Hepatocyte (in vitro differentiated cells): ENCODE measurements around the gene MC1R. TPM values are rescaled to one million over a fixed set of nuclear protein-coding genes. Genes with fewer than 3 reads are reported as not detected.

Experiments used
- DNase-seq: peaks from one replicate; pipeline ENCODE4 v3.0.0-alpha.2; 2016; ENCODE audit warnings: low spot score
- H2AFZ ChIP-seq: fragments of 200-600 bp; sonication (generic); 2 replicates; pipeline ENCODE4 v1.6.0; 2016; ENCODE audit warnings: antibody characterized with exemption, mild to moderate bottlenecking
- H3K27ac ChIP-seq: fragments of 200-600 bp; sonication (generic); 2 replicates; pipeline ENCODE4 v1.5.1; 2016; ENCODE audit warnings: mild to moderate bottlenecking
- H3K27me3 ChIP-seq: fragments of 200-600 bp; sonication (generic); 2 replicates; pipeline ENCODE4 v1.6.1; 2016
- H3K36me3 ChIP-seq: fragments of 200-600 bp; sonication (generic); replicated peaks from 2 replicates; pipeline ENCODE4 v1.5.1; 2016; ENCODE audit warnings: low read depth; ENCODE audit not compliant: insufficient read depth
- H3K4me1 ChIP-seq: fragments of 200-600 bp; sonication (generic); 2 replicates; pipeline ENCODE4 v1.5.1; 2016; ENCODE audit warnings: mild to moderate bottlenecking, moderate library complexity; ENCODE audit not compliant: insufficient read depth
- H3K4me2 ChIP-seq: fragments of 200-600 bp; sonication (generic); 2 replicates; pipeline ENCODE4 v1.6.0; 2016
- H3K4me3 ChIP-seq: fragments of 200-600 bp; sonication (generic); 2 replicates; pipeline ENCODE4 v1.5.1; 2016; ENCODE audit warnings: mild to moderate bottlenecking
- H3K79me2 ChIP-seq: fragments of 200-600 bp; sonication (generic); 2 replicates; pipeline ENCODE4 v1.6.0; 2017; ENCODE audit warnings: mild to moderate bottlenecking
- H3K9me2 ChIP-seq: fragments of 200-600 bp; sonication (generic); replicated peaks from 2 replicates; pipeline ENCODE4 v1.6.0; 2017; ENCODE audit warnings: mild to moderate bottlenecking; ENCODE audit not compliant: insufficient read depth
- H3K9me3 ChIP-seq: fragments of 200-600 bp; sonication (generic); 2 replicates; pipeline ENCODE4 v1.5.1; 2016; ENCODE audit warnings: low read depth, mild to moderate bottlenecking
- H4K20me1 ChIP-seq: fragments of 200-600 bp; sonication (generic); 2 replicates; pipeline ENCODE4 v1.6.0; 2016; ENCODE audit warnings: mild to moderate bottlenecking; ENCODE audit not compliant: insufficient read depth, poor library complexity, severe bottlenecking
- CTCF ChIP-seq: fragments of 200-600 bp; sonication (generic); IDR thresholded peaks from 2 replicates; pipeline ENCODE4 v1.5.1; 2016; ENCODE audit warnings: antibody characterized with exemption, mild to moderate bottlenecking; ENCODE audit not compliant: poor library complexity
- EZH2 ChIP-seq: fragments of 200-600 bp; sonication (generic); IDR thresholded peaks from 2 replicates; pipeline ENCODE4 v1.6.1; 2016; ENCODE audit warnings: antibody characterized with exemption, mild to moderate bottlenecking, borderline replicate concordance
- EZH2phosphoT487 ChIP-seq: fragments of 200-600 bp; sonication (generic); IDR thresholded peaks from one replicate; pipeline ENCODE4 v1.6.1; 2018; ENCODE audit warnings: antibody characterized with exemption, mild to moderate bottlenecking, low read depth, moderate library complexity; ENCODE audit not compliant: unreplicated experiment, severe bottlenecking
- WGBS: methylation state at CpG from one replicate; pipeline ENCODE4 v1.1.6; 2016; ENCODE audit warnings: low lambda C conversion rate; ENCODE audit errors: missing lambda C conversion rate; 5-methylcytosine and 5-hydroxymethylcytosine counted together
- polyA plus RNA-seq: library from polyadenylated mRNA; unstranded; fragments of >200 nt; fragmentation: Nextera tagmentation; extraction: Ambion mirVana; gene quantifications from 2 replicates; pipeline ENCODE4 v1.2.1, GENCODE V29; 2016
- total RNA-seq: library from RNA; depleted of rRNA; stranded (reverse); fragments of >200 nt; gene quantifications from 2 replicates; pipeline ENCODE4 v1.2.3, GENCODE V29; 2014

Gene MC1R
- total and polyA plus RNA-seq, 2 experiments from 2014 or later, result 3.4 to 4.2 TPM

- Histone ChIP-seq H3K4me1 (peaks cover 12% of the 10 kb centered on the region), H3K79me2 (no peaks in the 10 kb centered on the region), H2AFZ (no peak overlapping the region), H4K20me1 (no peaks in the 10 kb centered on the region), H3K4me2 (no peak overlapping the region), H3K27ac (no peak overlapping the region), H3K4me3 (no peak overlapping the region), H3K36me3 (no peaks in the 10 kb centered on the region), H3K9me2 (no peaks in the 10 kb centered on the region), H3K27me3 (no peaks in the 10 kb centered on the region), H3K9me3 (no peaks in the 10 kb centered on the region)
- TF ChIP-seq EZH2, result no peak
- no peak for TF ChIP-seq CTCF
- TF ChIP-seq EZH2phosphoT487, result no peak
- WGBS, result 85% methylated on average over 40 of the region's 40 CpGs
- no peak for DNase-seq
Observed at GRCh38 chr16:89915303-89916232, 3.1 kb upstream of the MC1R start.

GRCh38 chr16:89917773-89918452, 749 bp upstream of the MC1R start:
- TF ChIP-seq EZH2, result no peak
- TF ChIP-seq CTCF, result no peak
- TF ChIP-seq EZH2phosphoT487, result no peak
- Histone ChIP-seq H3K9me2 (no peaks in the 10 kb centered on the region), H3K4me1 (peaks cover 20% of the 10 kb centered on the region), H3K4me2 (peak overlapping the region; percentile 94), H3K4me3 (peak overlapping the region; percentile 23), H3K79me2 (no peaks in the 10 kb centered on the region), H3K27me3 (no peaks in the 10 kb centered on the region), H3K27ac (peak overlapping the region; percentile 47), H2AFZ (peak overlapping the region; percentile 69), H3K36me3 (no peaks in the 10 kb centered on the region), H3K9me3 (no peaks in the 10 kb centered on the region), H4K20me1 (no peaks in the 10 kb centered on the region)
- 2% methylated on average over 38 of the region's 39 CpGs for WGBS
- DNase-seq, result peak; percentile 86

- DNase-seq, result no peak
- Histone ChIP-seq H3K27ac (no peak overlapping the region), H3K4me3 (no peak overlapping the region), H2AFZ (no peak overlapping the region), H3K79me2 (peaks cover 6% of the 10 kb centered on the region), H3K9me3 (no peaks in the 10 kb centered on the region), H3K9me2 (no peaks in the 10 kb centered on the region), H3K36me3 (no peaks in the 10 kb centered on the region), H3K4me2 (no peak overlapping the region), H4K20me1 (peaks cover 10% of the 10 kb centered on the region), H3K27me3 (peaks cover 6% of the 10 kb centered on the region), H3K4me1 (peaks cover 33% of the 10 kb centered on the region)
- WGBS, result 97% methylated on average over 52 of the region's 52 CpGs
- no peak for TF ChIP-seq EZH2phosphoT487
- no peak for TF ChIP-seq EZH2
- TF ChIP-seq CTCF, result no peak
Observed at GRCh38 chr16:89919535-89920406, 1.1 kb downstream of the MC1R start.
